DMS79 (cell line): ENCODE data around the gene MMP25.

Experiments
- DNase-seq: peaks from one replicate; lab custom pipeline; 2025; lab: John Stamatoyannopoulos, UW

Gene MMP25

GRCh38 chr16:3045758-3046640 is at the start of gene MMP25:
Gene MMP25, plus strand, starts transcription at chr16:3046561. Its CDS starts 357 bp downstream, at chr16:3046918.
- DNase-seq, result no peak

- no peak for DNase-seq
These were observed 46.4 kb upstream of the MMP25 start for GRCh38 chr16:2999929-3000328.

- DNase-seq, result no peak
These were observed 45.8 kb upstream of the MMP25 start for GRCh38 chr16:3000540-3000939.

GRCh38 chr16:3001316-3001715 is 45.0 kb upstream of the MMP25 start:
- DNase-seq, result no peak

GRCh38 chr16:3003582-3004270 is 42.6 kb upstream of the MMP25 start:
- peak; percentile 94 for DNase-seq

GRCh38 chr16:3004319-3004718 is 42.0 kb upstream of the MMP25 start:
- DNase-seq, result no peak

- no peak for DNase-seq
These were observed 41.5 kb upstream of the MMP25 start for GRCh38 chr16:3004781-3005284.

GRCh38 chr16:3007059-3007956 is 39.1 kb upstream of the MMP25 start:
- DNase-seq, result no peak

- DNase-seq, result no peak
These were observed 38.2 kb upstream of the MMP25 start for GRCh38 chr16:3007957-3008689.

GRCh38 chr16:3008690-3009037 is 37.7 kb upstream of the MMP25 start:
- DNase-seq, result no peak

- DNase-seq, result no peak
These were observed 36.6 kb upstream of the MMP25 start for GRCh38 chr16:3009568-3010390.

- no peak for DNase-seq
These were observed 35.9 kb upstream of the MMP25 start for GRCh38 chr16:3010510-3010909.

GRCh38 chr16:3012246-3012645 is 34.1 kb upstream of the MMP25 start:
- peak; percentile 72 for DNase-seq

GRCh38 chr16:3012828-3013420 is 33.4 kb upstream of the MMP25 start, which contains the start of gene CLDN9:
Gene CLDN9, plus strand, starts transcription at chr16:3012923. Its CDS starts 440 bp downstream, at chr16:3013363.
- DNase-seq, result peak; percentile 82

- DNase-seq, result no peak
These were observed 32.8 kb upstream of the MMP25 start for GRCh38 chr16:3013491-3013951.

GRCh38 chr16:3013998-3014690 is 32.2 kb upstream of the MMP25 start:
- DNase-seq, result no peak

GRCh38 chr16:3014971-3015370 is 31.4 kb upstream of the MMP25 start:
- no peak for DNase-seq

GRCh38 chr16:3015865-3016521 is 30.4 kb upstream of the MMP25 start:
- no peak for DNase-seq

GRCh38 chr16:3017344-3017743 is 29.0 kb upstream of the MMP25 start:
- DNase-seq, result no peak
